Epithelial cell of esophagus (primary cell): ENCODE results near the gene PRKCQ.
A peak's percentile ranks its signal among the peaks of the same experiment; 100 is the strongest.

Experiments
- DNase-seq: peaks from one replicate; pipeline ENCODE4 v3.0.0; 2010; ENCODE audit warnings: low read depth
- H3K4me3 ChIP-seq: 2 replicates; pipeline ENCODE4 v1.5.1; 2011; ENCODE audit warnings: mild to moderate bottlenecking, low read length, control low read depth
- TF ChIP-seq, protein P1 (sequence below): IDR thresholded peaks from 2 replicates; pipeline ENCODE4 v1.5.1; 2011; ENCODE audit warnings: low read depth, mild to moderate bottlenecking, low read length, control low read depth, inconsistent platforms; ENCODE audit not compliant: insufficient read depth; ENCODE audit errors: missing control alignments

The PRKCQ gene

DNA sequence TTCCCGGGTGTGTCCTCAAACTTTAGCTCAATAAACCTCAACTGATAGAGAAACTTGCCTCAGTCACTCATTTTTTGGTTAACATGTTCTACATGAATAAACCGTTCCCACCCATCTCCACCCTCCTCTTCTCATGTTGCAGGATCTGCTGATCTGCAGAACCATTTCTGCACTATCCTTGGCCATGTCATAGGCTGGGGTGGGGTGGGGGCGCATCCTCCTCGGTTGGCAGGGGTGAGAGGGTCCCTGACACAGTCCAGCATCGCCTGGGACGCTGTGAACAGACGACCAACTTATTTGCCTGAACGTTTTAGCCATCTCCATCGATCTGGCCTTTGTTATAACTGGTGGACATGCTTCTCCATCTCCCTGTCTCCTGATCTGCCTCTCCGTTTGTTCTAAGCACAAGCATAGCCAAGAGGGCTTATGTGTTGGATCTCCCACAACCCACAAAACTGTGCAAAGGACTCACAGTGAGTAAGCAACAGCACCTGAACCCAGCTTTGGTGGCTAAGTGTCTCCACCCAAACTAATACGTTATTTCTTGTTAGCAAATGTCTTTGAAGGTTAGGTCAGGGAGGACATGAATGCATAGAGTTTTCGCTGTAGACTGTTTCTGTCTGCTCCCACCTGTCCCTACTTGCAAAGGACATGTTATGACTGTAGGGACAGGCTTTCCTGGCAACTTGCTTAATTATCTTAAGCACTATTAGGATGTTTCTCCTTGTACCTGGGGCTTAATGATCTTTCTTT is 51.7 kb downstream of the PRKCQ start:
- TF ChIP-seq, protein P1, sequence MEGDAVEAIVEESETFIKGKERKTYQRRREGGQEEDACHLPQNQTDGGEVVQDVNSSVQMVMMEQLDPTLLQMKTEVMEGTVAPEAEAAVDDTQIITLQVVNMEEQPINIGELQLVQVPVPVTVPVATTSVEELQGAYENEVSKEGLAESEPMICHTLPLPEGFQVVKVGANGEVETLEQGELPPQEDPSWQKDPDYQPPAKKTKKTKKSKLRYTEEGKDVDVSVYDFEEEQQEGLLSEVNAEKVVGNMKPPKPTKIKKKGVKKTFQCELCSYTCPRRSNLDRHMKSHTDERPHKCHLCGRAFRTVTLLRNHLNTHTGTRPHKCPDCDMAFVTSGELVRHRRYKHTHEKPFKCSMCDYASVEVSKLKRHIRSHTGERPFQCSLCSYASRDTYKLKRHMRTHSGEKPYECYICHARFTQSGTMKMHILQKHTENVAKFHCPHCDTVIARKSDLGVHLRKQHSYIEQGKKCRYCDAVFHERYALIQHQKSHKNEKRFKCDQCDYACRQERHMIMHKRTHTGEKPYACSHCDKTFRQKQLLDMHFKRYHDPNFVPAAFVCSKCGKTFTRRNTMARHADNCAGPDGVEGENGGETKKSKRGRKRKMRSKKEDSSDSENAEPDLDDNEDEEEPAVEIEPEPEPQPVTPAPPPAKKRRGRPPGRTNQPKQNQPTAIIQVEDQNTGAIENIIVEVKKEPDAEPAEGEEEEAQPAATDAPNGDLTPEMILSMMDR, result no peak
- H3K4me3 ChIP-seq, result no peak overlapping the region
- DNase-seq, result peak; percentile 63

DNA sequence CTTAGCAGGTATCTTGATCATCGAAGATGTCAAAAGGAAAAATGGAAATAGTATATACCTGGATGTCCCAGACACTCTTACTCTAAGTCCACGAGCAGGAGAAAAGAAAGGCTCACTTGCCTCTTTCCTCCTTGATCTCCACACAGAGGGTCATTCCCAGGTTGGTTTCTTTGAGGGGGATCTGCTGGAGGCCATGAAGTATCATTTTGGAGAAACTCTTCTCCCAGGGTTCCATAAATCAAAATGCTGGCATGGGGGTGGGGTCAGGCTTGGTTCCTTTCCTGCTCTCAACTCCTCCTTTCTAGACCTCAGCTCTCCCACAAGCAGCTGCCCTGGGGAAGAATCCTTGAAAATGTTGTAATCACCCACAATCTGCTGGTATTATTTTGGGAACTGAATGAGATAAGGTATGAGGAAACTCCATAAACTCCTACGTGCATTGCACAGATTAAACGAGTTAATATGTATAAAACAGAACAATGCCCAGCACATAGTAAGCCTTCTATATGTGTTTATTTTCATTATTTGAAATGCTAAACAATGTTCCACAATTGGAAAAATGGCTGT is 54.4 kb downstream of the PRKCQ start:
- no peak for DNase-seq
- no peak overlapping the region for H3K4me3 ChIP-seq
- TF ChIP-seq, protein P1, result no peak

DNA sequence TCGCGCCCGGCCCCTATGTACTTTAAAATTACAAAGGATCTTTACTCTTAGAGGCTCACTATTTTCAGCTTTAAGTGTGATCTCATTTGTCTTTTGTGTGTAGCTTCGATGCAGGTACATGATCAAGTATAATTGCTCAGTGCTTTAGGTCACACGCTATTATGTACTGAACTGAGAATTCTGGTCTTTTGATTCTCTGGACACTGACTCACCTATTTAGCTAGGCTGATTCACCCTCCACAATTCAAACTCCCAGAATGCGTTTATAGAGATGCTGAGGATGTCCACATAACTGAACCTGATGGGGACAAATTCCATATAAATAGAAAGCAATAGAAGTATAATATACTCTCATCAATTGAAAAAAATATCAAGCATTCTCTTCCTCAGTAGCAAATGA is 57.8 kb downstream of the PRKCQ start:
- TF ChIP-seq, protein P1, result no peak
- no peak overlapping the region for H3K4me3 ChIP-seq
- DNase-seq, result peak; percentile 82

DNA sequence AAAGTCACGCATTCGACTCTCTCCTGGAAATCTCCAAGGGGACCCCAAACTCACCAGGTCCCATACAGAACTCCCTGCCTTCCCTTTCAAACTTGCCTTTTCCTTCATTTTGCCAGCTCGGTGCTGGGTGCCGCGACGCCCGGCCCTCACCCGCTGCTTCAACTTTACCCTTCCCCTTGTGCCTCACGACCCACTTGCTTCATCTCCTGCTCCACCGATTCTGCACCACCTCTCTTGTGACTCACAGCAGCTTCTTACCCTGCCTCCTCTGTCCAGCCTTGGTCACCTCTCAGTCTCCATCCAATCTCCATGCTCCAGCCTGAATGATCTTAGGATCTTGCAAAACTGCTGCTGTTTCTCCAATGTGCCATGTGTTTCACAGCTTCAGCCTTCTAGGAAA is 59.9 kb downstream of the PRKCQ start:
- TF ChIP-seq, protein P1, result no peak
- DNase-seq, result no peak

DNA sequence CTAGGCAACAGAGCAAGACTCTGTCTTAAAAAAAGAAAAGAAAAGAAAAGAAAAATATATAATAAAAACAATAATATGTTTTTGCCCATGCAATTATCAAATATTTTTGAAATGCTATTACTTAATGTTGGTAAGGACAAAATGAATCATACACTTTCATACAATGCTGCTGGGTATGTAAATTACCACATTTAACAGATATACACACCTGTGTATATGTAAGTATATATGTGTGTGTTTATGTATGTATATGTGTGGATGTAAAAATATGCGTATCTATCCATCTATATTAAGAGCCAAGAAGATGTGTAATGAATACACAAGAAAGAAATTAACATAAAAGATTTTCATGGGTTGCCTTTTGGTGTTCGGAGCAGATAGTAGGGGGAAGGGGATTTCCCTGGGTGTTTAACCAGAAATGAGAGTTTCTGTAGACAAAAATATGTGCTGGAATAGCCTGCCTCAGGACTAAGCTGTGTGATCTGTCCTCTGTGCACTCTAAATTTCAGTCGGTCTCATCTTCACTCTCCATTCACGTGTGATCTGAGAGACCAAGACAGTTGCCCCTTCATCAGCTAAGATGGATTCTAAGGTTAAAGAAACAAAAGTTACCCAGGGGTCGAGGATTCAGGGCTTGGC is 61.2 kb downstream of the PRKCQ start:
- no peak overlapping the region for H3K4me3 ChIP-seq
- DNase-seq, result no peak

More for the DNA sequence above, 59.9 kb downstream of the PRKCQ start:
- H3K4me3 ChIP-seq, result no peak overlapping the region

DNA sequence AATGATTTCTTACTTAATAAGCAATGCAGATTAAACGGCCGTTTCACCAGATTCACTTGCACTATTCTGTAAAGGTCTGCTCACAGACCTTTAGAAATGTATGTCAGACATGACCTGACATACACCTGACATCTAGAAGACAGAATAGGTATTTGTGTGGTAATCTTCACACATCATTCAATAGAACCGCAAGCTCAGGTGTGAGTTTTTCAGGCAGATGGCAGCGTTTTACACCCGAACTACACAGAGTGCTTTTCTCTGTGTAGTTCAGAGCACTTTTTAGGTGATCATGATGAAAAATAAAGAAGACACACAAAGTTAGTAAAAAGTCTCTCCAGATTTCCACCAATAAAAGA is 63.2 kb downstream of the PRKCQ start:
- TF ChIP-seq, protein P1, result no peak
- DNase-seq, result no peak
- H3K4me3 ChIP-seq, result no peak overlapping the region

More for the DNA sequence above, 61.2 kb downstream of the PRKCQ start:
- TF ChIP-seq, protein P1, result no peak
